Measurements from ENCODE around the gene KCTD15.

The KCTD15 gene

GRCh38 chr19:33796164-33796875, at the start of gene KCTD15:
TSS of gene KCTD15 (plus strand) at chr19:33796870. CDS start at chr19:33800455, 3,585 bp downstream.
- DNase-seq, result peak; percentile 74
- Mint-ChIP-seq H3K4me3 (peak within 1 kb of the TSS; percentile 95), H3K4me1 (peaks cover 58% of the 10 kb centered on the region), H3K27ac (peak within 1 kb of the TSS; percentile 94), H3K27me3 (ENCODE audit: low read depth, poor library complexity) (peaks cover 8% of the 10 kb centered on the region), H3K9me3 (no peaks in the 10 kb centered on the region), H3K36me3 (ENCODE audit: low read depth) (peaks cover 10% of the 10 kb centered on the region)
- no peak for TF ChIP-seq CTCF (IDR thresholded peaks at IDR 0.05)

DNA sequence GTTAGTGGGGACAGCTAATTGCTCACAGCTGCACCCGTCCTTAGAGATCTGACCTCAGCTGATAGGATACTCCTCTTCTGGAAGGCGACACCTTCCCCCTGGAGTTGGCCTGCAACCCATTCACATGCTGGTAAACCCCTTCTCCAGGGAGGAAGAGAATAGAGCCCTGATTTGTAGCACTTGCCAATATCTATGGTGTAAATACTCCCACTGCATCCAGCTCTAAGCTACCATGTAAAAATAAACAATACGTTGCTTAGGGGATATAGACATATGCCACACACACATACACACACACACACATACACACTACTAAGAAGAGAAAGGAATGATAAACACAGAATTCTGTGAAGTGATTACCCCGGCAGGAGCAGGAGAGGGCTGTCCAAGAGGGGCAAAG, 49.4 kb upstream of the KCTD15 start:
- Mint-ChIP-seq H3K27ac (peak overlapping the region; percentile 0), H3K27me3 (ENCODE audit: low read depth, poor library complexity) (peaks cover 25% of the 10 kb centered on the region), H3K9me3 (no peaks in the 10 kb centered on the region), H3K36me3 (ENCODE audit: low read depth) (no peaks in the 10 kb centered on the region), H3K4me3 (no peak overlapping the region), H3K4me1 (peaks cover 6% of the 10 kb centered on the region)
- no peak for DNase-seq
- TF ChIP-seq CTCF (IDR thresholded peaks at IDR 0.05), result no peak

- Mint-ChIP-seq H3K4me1 (peaks cover 6% of the 10 kb centered on the region), H3K27ac (no peak overlapping the region), H3K4me3 (no peak overlapping the region), H3K9me3 (no peaks in the 10 kb centered on the region), H3K36me3 (ENCODE audit: low read depth) (no peaks in the 10 kb centered on the region), H3K27me3 (ENCODE audit: low read depth, poor library complexity) (peaks cover 28% of the 10 kb centered on the region)
- no peak for TF ChIP-seq CTCF (IDR thresholded peaks at IDR 0.05)
- no peak for DNase-seq
Measured at GRCh38 chr19:33748231-33748630, 48.4 kb upstream of the KCTD15 start.

DNA sequence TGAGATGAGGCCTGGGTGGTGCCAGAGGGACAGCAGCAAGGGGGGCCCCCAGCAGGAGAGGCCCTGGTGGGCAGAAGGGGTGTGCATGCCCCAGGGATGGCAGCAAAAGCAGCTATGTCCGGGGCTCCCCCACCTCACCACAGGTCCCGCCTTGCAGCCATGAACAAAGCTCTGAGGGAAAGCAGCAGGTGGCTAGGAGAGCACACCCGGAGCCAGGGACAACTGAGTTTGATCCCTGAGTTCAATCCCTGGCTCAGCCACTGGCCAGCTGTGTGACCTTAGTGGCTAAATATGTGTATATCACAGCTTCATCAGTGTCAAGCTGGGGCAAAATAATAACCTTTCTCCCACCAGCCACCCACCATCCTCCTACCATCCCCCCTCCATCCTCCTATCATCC, 47.7 kb upstream of the KCTD15 start:
- peaks cover 25% of the 10 kb centered on the region for H3K27me3 Mint-ChIP-seq (ENCODE audit: low read depth, poor library complexity)
- no peaks in the 10 kb centered on the region for H3K36me3 Mint-ChIP-seq (ENCODE audit: low read depth)
- peaks cover 6% of the 10 kb centered on the region for H3K4me1 Mint-ChIP-seq
- no peak for DNase-seq
- no peak overlapping the region for H3K4me3 Mint-ChIP-seq
- H3K9me3 Mint-ChIP-seq, result no peaks in the 10 kb centered on the region
- H3K27ac Mint-ChIP-seq, result no peak overlapping the region
- TF ChIP-seq CTCF (IDR thresholded peaks at IDR 0.05), result no peak

GRCh38 chr19:33749619-33750175, 47.0 kb upstream of the KCTD15 start:
- H3K4me3 Mint-ChIP-seq, result no peak overlapping the region
- TF ChIP-seq CTCF (IDR thresholded peaks at IDR 0.05), result no peak
- no peak overlapping the region for H3K27ac Mint-ChIP-seq
- H3K4me1 Mint-ChIP-seq, result peaks cover 6% of the 10 kb centered on the region
- H3K36me3 Mint-ChIP-seq (ENCODE audit: low read depth), result no peaks in the 10 kb centered on the region
- H3K9me3 Mint-ChIP-seq, result no peaks in the 10 kb centered on the region
- DNase-seq, result no peak
- peaks cover 21% of the 10 kb centered on the region for H3K27me3 Mint-ChIP-seq (ENCODE audit: low read depth, poor library complexity)

Measured in nephron progenitor cell (in vitro differentiated cells).